ENCODE measurements around the gene LRRC8B. TPM values are rescaled to one million over a fixed set of nuclear protein-coding genes. Genes with fewer than 3 reads are reported as not detected.

The LRRC8B gene
- total RNA-seq, 1 donor from 2014 or later, result 12.5 TPM

- DNase-seq (ENCODE audit: low spot score in 2 of 2, unreplicated experiment in 2 of 2), result no peak
- Mint-ChIP-seq H3K36me3 (no peaks in the 10 kb centered on the region), H3K4me1 (peaks cover 9% of the 10 kb centered on the region), H3K27me3 (ENCODE audit: low read depth) (peaks cover 47% of the 10 kb centered on the region), H3K9me3 (no peaks in the 10 kb centered on the region), H3K27ac (no peak overlapping the region), H3K4me3 (no peak overlapping the region)
- no peak for TF ChIP-seq CTCF (IDR thresholded peaks at IDR 0.05; ENCODE audit: unreplicated experiment)
These were observed 111.5 kb downstream of the LRRC8B start for GRCh38 chr1:89635825-89636815.

GRCh38 chr1:89637496-89637895 is 112.9 kb downstream of the LRRC8B start:
- Mint-ChIP-seq H3K9me3 (no peaks in the 10 kb centered on the region), H3K27me3 (ENCODE audit: low read depth) (peaks cover 33% of the 10 kb centered on the region), H3K4me3 (no peak overlapping the region), H3K27ac (no peak overlapping the region), H3K4me1 (peaks cover 7% of the 10 kb centered on the region), H3K36me3 (no peaks in the 10 kb centered on the region)
- TF ChIP-seq CTCF (IDR thresholded peaks at IDR 0.05; ENCODE audit: unreplicated experiment), result no peak
- DNase-seq (ENCODE audit: low spot score in 2 of 2, unreplicated experiment in 2 of 2), result no peak

- no peak for DNase-seq (ENCODE audit: low spot score in 2 of 2, unreplicated experiment in 2 of 2)
- no peak for TF ChIP-seq CTCF (IDR thresholded peaks at IDR 0.05; ENCODE audit: unreplicated experiment)
- H3K4me3 Mint-ChIP-seq, result no peak overlapping the region
- peaks cover 5% of the 10 kb centered on the region for H3K9me3 Mint-ChIP-seq
- H3K27ac Mint-ChIP-seq, result no peak overlapping the region
- H3K27me3 Mint-ChIP-seq (ENCODE audit: low read depth), result peaks cover 19% of the 10 kb centered on the region
- H3K36me3 Mint-ChIP-seq, result no peaks in the 10 kb centered on the region
- no peaks in the 10 kb centered on the region for H3K4me1 Mint-ChIP-seq
These were observed 115.8 kb downstream of the LRRC8B start for GRCh38 chr1:89640440-89640839.

- TF ChIP-seq CTCF (IDR thresholded peaks at IDR 0.05; ENCODE audit: unreplicated experiment), result no peak
- H3K27me3 Mint-ChIP-seq (ENCODE audit: low read depth), result peaks cover 8% of the 10 kb centered on the region
- no peak for DNase-seq (ENCODE audit: low spot score in 2 of 2, unreplicated experiment in 2 of 2)
- H3K9me3 Mint-ChIP-seq, result peaks cover 8% of the 10 kb centered on the region
- no peaks in the 10 kb centered on the region for H3K4me1 Mint-ChIP-seq
- H3K4me3 Mint-ChIP-seq, result no peak overlapping the region
- no peaks in the 10 kb centered on the region for H3K36me3 Mint-ChIP-seq
- H3K27ac Mint-ChIP-seq, result no peak overlapping the region
These were observed 117.2 kb downstream of the LRRC8B start for GRCh38 chr1:89641781-89642180.

GRCh38 chr1:89643577-89643976 is 118.9 kb downstream of the LRRC8B start:
- Mint-ChIP-seq H3K27ac (no peak overlapping the region), H3K4me3 (no peak overlapping the region), H3K4me1 (no peaks in the 10 kb centered on the region), H3K36me3 (no peaks in the 10 kb centered on the region), H3K27me3 (ENCODE audit: low read depth) (no peaks in the 10 kb centered on the region), H3K9me3 (peaks cover 13% of the 10 kb centered on the region)
- no peak for TF ChIP-seq CTCF (IDR thresholded peaks at IDR 0.05; ENCODE audit: unreplicated experiment)
- DNase-seq (ENCODE audit: low spot score in 2 of 2, unreplicated experiment in 2 of 2), result no peak

Data from mesothelial cell of epicardium (in vitro differentiated cells).